ENCODE measurements around the gene LAMB1.

The LAMB1 gene

GRCh38 chr7:107943018-107943417, 59.9 kb downstream of the LAMB1 start:
- CTCF ChIA-PET = no interaction called here
- no peak for TF ChIP-seq CTCF (IDR thresholded peaks at IDR 0.05; ENCODE audit: control extremely low read depth, extremely low read depth, low read depth, missing control alignments)
- DNase-seq (ENCODE audit: extremely low spot score) = no peak
- POLR2A ChIA-PET = no interaction called here

GRCh38 chr7:107940951-107941350, 62.0 kb downstream of the LAMB1 start:
- DNase-seq (ENCODE audit: extremely low spot score) = no peak
- no peak for TF ChIP-seq CTCF (IDR thresholded peaks at IDR 0.05; ENCODE audit: control extremely low read depth, extremely low read depth, low read depth, missing control alignments)
- ChIA-PET CTCF (no interaction called here), POLR2A (interaction anchor here (0.6 kb wide), 1 partner anchor 42 kb away, joined by 4 read pairs; no protein-coding TSS in a partner anchor)

GRCh38 chr7:107939573-107940489, 63.1 kb downstream of the LAMB1 start:
- no peak for DNase-seq (ENCODE audit: extremely low spot score)
- TF ChIP-seq CTCF (IDR thresholded peaks at IDR 0.05; ENCODE audit: control extremely low read depth, extremely low read depth, low read depth, missing control alignments) = no peak
- ChIA-PET CTCF (no interaction called here), POLR2A (no interaction called here)

- CTCF ChIA-PET = interaction anchor here (1.4 kb wide), 1 partner anchor 37 kb away, joined by 4 read pairs; no protein-coding TSS in a partner anchor
- TF ChIP-seq CTCF (IDR thresholded peaks at IDR 0.05; ENCODE audit: control extremely low read depth, extremely low read depth, low read depth, missing control alignments) = no peak
- DNase-seq (ENCODE audit: extremely low spot score) = no peak
- POLR2A ChIA-PET = no interaction called here
Measured at GRCh38 chr7:107938456-107939250, 64.3 kb downstream of the LAMB1 start.

- ChIA-PET POLR2A (no interaction called here), CTCF (interaction anchor here (1.0 kb wide), 1 partner anchor 10 kb away, joined by 3 read pairs; no protein-coding TSS in a partner anchor)
- no peak for TF ChIP-seq CTCF (IDR thresholded peaks at IDR 0.05; ENCODE audit: control extremely low read depth, extremely low read depth, low read depth, missing control alignments)
- DNase-seq (ENCODE audit: extremely low spot score) = no peak
Measured at GRCh38 chr7:107937531-107937930, 65.4 kb downstream of the LAMB1 start.

GRCh38 chr7:107936312-107936711, 66.6 kb downstream of the LAMB1 start:
- POLR2A ChIA-PET = no interaction called here
- TF ChIP-seq CTCF (IDR thresholded peaks at IDR 0.05; ENCODE audit: control extremely low read depth, extremely low read depth, low read depth, missing control alignments) = no peak
- no peak for DNase-seq (ENCODE audit: extremely low spot score)
- CTCF ChIA-PET = no interaction called here

Measured in GM10248 (cell line).